Skeletal muscle cell (primary cell): ENCODE data around the gene TIAM1.

Experiments used
- DNase-seq: peaks from one replicate; pipeline ENCODE4 v3.0.0-alpha.2; 2010; ENCODE audit warnings: low read depth
- H3K4me3 ChIP-seq: 2 replicates; pipeline ENCODE4 v1.5.1; 2011; ENCODE audit warnings: low read depth, mild to moderate bottlenecking, control low read depth, low read length, moderate library complexity

Gene TIAM1

DNA sequence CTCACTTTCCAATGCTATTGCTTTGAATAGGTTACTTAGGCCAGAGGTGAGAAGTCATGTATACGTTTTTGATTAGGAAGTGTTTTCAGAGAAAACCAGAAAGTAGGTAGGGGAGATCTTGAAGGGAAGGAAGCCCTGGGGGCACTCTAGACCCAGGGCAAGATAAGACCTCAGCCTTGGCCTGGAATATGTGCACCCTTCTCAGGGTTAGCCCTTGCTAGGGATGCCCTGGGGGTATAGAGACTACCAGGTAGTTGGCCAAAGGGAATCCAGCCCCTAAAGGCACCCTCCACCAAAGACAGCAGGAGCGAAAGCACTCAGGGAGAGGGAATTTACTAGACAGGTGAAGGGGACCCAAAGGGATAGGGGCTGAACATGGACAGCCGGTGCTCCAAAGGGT lies 7.0 kb downstream of the TIAM1 start:
- DNase-seq = no peak
- H3K4me3 ChIP-seq = no peak overlapping the region

- no peak overlapping the region for H3K4me3 ChIP-seq
- no peak for DNase-seq
Measured at GRCh38 chr21:31336739-31337040, 7.4 kb downstream of the TIAM1 start.

DNA sequence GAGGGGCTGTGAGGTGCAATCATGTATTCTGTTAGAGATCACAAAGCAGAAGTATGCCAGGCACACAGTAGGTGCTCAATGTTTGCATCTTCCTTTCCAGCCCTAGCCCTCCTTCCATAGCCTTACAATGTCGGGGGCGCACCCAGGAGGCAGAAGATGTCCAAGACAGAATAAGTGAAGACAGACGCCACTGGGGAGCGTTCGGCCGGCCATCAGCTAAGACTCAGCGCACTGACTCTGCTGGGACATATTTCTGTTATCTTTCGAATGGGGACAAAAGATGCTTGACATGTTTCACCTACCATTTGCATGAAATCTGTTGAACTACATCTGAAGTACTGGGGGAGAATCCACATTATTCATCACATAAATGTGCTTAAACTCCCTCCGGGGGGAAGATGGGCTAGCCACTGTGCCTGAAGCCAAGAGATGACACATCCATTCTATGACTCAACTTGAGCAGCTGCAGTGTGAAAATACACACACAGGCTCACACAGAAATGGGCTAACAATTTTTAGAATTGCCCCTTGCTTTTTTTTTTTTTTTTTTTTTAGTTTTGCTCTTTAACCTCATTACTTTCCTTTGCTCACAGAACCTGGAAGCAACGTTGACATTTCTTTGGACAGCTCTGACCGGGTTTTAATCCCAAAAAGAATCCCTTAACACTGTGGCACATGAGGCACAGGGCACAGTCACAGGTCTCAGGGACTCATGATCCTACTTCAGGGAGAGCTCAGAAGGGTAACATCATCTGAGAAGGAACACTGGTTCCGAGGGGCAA lies 7.9 kb downstream of the TIAM1 start:
- H3K4me3 ChIP-seq = no peak overlapping the region
- DNase-seq = peak; percentile 86

DNA sequence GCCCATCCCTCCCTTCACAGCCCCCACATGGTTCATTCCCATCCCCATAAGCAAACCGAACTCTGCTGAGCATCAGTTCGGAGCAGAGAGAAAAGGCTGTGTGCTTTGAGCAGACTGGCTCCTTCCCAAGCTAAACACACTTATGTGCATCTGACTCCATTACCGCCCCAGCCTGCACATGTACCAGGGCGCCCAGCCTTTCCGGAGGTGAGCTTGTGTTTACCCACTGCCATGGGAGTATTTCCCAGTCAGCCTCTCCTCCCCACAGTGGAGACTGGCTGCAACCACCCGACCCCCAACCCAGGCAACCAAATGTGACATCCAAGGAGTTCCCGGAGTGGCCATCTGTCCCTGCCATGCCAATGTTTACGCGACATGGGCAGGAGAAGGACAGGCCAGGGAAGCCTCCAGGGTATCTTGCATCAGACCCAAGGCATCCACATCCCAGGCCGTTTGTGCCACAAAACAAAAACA lies 9.4 kb downstream of the TIAM1 start:
- no peak for DNase-seq
- H3K4me3 ChIP-seq = no peak overlapping the region

DNA sequence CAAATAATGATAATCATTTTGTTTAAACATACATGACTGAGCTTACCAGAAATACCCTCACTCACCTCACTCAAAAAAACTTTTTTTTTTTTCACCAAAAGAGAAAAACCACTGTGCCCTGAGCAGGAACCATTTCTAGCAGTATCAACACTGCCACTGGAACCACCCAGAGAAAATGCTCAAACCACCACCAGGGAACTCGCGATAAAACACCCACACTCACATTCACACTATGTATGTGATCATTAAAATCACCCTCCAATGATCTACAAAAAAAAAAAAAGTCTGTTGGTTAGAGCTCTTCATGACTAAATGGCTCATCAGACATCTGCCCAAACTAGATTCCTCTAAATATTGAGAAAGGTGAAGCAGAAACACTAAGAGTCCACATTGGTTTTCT lies 11.5 kb downstream of the TIAM1 start:
- H3K4me3 ChIP-seq = no peak overlapping the region
- no peak for DNase-seq

DNA sequence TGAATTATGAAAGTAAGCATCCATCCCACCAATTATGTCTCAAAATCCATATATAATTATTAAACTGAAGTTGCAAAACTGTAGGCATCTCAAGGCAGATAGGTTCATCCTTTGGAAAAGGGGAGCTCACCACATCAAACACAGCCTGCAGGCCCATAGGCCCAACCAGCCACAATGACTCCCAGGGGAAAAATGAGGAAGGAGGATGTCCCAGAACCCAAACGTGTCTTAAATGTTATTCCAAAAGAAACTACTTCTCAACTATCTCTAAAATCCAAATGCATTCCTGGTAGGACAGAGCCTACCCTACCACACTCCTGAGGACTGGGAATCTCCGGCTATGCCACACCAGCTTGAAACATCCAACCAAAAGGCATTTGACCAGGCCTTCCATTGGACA lies 12.8 kb downstream of the TIAM1 start:
- no peak for DNase-seq
- no peak overlapping the region for H3K4me3 ChIP-seq

DNA sequence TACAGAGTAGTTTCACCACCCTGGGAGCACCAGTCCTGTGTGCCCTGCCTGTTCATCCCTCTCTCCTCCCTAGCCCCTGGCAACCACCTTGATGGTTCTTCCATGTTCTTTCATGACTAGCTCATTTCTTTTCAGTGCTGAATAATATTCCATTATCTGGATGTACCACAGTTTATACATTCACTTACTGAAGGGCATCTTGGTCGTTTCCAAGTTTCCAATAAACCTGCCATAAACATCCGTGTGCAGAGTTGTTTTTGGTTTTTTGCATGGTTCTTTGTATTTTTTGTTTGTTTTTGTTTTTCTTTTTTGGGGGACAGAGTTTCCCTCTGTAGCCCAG lies 13.9 kb downstream of the TIAM1 start:
- DNase-seq = no peak
- H3K4me3 ChIP-seq = no peak overlapping the region

DNA sequence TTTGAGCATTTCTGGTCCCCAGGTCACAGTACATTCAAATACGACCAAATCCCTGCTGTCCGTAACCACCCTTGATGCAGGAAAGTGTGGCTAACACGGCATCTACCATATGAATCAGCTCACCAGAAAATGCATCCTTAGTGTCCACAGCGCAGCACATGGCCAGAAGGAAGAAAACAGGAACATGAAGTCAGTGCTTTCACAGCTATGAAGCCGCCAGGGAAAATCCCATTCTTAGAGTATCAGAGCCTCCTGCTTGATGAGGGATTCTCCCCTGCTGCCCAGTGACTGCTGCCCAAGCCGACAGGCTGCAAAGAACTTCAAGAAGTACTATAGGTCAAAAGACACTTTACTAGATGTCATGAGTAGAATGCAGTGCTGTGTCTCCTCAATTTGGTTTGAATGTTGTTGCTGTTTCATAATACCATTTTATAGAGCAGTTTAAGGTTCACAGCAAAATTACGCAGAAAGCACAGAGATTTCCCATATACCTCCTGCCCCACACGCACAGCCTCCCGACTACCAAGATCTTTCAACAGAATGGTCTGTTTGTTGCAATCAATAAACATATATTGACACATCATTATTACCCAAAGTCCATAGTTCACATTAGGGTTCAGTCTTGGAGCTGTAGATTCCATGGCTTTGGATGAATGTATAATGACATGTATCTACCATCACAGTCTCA lies 14.5 kb downstream of the TIAM1 start:
- H3K4me3 ChIP-seq = no peak overlapping the region
- DNase-seq = no peak

DNA sequence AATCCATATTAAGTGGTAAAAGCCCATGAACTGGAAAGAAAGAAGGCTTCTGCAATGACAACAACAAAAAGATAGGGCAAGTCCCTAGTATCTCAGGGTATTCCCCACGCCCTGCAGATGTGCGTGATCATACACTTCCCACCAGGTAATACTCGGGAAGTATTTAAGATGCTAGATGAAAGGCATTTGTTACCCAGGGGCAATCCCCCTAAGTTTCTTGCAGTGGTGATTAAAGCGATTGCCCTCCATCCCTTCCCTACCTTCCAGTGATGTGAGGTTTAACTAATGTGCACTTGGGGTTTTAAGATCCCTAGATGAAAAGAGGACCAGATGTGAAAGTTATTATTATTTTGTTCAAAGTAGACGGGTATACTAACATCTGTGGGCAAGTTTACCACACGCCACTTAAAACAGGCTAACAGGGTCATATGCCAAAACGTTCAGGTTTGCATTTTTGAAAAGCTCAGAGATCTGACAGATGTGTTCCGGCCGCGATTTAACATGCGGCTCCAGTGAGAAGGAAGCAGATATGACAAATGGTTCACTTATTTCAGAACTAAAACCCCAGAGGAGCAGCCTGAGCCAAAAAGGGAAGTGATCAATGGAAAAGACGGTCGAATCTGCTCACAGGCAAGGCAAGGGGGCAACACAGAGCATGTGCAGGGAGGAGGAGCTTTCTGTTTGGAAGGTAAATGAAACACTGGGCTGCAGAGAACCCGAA lies 17.4 kb downstream of the TIAM1 start:
- DNase-seq = peak; percentile 53
- peak overlapping the region; percentile 6 for H3K4me3 ChIP-seq

- no peak overlapping the region for H3K4me3 ChIP-seq
- DNase-seq = no peak
Measured at GRCh38 chr21:31318971-31319370, 25.1 kb downstream of the TIAM1 start.

DNA sequence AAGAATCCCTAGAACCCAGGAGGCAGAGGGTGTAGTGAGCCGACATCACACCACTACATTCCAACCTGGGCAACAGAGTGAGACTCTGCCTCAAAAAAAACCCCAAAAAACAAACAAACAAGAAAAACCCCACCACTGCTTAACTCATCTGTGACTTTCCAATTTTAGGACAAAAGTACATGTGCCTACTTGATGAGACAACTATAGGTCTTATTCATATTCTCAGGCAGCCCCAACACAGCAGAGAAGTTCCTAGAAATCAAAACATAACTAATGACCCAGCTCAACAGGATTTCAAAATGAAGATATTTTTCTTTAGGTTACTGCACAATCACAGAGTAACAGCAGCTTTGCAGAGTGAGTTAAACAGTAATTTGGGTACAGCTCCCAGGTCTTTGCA lies 26.4 kb downstream of the TIAM1 start:
- no peak overlapping the region for H3K4me3 ChIP-seq
- DNase-seq = no peak

GRCh38 chr21:31316488-31317169 lies 27.4 kb downstream of the TIAM1 start:
- no peak overlapping the region for H3K4me3 ChIP-seq
- no peak for DNase-seq

GRCh38 chr21:31316072-31316471 lies 28.0 kb downstream of the TIAM1 start:
- no peak for DNase-seq
- no peak overlapping the region for H3K4me3 ChIP-seq

- no peak for DNase-seq
Measured at GRCh38 chr21:31310750-31311149, 33.3 kb downstream of the TIAM1 start.

DNA sequence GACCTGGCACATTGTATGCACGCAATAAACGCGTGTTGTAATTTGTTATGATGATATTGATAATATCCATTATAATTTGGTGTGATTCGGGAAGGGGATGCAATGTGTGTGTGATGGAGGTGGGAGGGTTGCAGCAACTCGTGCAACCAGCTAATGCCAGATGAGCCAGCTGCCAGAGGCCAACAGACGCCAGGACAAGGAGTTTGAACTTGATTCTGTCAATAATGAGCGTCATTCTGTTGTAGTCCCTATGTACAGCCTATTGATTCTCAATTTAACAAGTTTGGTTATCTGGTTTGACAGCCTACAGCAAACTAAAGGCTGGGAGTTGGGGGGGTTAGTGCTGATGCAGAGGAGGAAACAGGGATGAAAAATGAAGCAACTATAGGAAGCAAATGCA lies 35.5 kb downstream of the TIAM1 start:
- DNase-seq = no peak
- H3K4me3 ChIP-seq = no peak overlapping the region

More at GRCh38 chr21:31310750-31311149, 33.3 kb downstream of the TIAM1 start:
- no peak overlapping the region for H3K4me3 ChIP-seq

- DNase-seq = no peak
- H3K4me3 ChIP-seq = no peak overlapping the region
Measured at GRCh38 chr21:31305888-31306287, 38.2 kb downstream of the TIAM1 start.

DNA sequence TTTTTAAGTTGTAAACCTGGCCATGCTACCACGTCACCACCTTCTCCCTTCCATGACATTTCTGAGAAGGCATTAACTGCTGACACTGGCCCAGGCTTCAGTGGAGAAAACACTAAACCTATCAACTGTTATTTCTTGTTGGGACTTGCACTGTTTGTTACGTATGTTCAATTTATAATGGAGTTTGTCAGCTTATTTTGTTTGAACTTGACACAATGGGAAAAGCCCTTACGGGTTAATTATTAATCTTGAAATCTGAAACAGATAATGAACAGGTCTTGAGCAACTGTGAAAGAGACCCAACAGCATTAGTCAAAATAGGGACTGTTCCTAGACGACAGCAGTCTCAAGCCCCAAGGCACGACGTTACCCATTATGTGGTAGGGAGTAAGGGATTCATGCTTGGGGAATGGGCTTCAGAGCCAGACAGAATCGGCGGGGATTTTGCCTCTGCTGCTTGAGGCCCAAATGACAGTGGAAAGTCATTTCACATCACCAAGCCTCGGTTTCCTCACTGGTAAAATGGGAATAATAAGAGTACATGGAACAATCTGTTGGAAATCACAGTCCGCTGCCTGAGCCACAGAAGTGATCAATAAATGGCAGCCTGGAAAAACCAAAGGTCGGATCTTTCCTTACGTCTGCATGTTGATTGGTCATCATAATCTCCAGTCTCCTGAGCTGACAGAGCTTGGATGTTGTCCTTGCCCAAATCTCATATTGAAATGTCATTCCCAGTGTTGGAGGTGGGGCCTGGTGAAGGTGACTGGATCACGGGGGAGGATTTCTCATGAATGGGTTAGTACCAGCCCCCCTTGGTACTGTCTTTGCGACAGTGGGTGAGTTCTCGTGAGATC lies 44.5 kb downstream of the TIAM1 start:
- no peak overlapping the region for H3K4me3 ChIP-seq
- DNase-seq = no peak

DNA sequence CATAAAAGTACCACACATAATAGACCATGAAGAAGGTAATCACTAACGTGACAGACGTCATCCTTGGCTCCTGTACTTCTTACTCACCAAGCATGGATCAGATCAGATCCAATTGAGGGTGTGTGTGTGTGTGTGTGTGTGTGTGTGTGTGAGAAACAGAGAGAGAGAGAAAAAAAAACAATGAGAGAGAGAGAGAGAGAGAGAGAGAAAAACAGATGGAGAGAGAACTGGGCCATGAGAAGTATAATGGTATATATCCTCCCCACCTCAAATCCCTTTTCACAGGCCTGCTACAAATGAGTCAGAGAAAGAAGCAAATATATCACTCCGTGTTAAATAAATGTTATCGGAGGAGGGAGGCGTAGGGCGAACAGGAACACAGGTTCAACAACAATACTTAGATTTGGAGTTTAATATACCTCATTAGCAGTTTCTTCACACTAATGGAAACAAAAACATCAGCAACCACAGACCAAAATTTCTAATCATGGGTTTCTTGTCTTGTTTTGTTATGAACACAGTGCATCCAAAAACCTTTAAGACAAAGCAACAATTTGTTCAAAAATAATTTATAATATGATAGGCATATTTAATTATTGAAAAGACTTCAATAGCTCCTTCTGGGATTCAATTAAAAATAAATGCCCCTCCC lies 45.3 kb downstream of the TIAM1 start:
- no peak for DNase-seq
- H3K4me3 ChIP-seq = no peak overlapping the region

- no peak for DNase-seq
- no peak overlapping the region for H3K4me3 ChIP-seq
Measured at GRCh38 chr21:31297806-31298205, 46.3 kb downstream of the TIAM1 start.
